Suprapubic skin (tissue), 4 donors: ENCODE measurements around the gene JAML. TPM values are rescaled to one million over a fixed set of nuclear protein-coding genes. Genes with fewer than 3 reads are reported as not detected.

ENCODE experiments used
- DNase-seq, 2 donors: peaks; one replicate each; pipeline ENCODE4 v3.0.0-alpha.2; 2019; ENCODE audit warnings: low spot score in 2 of 2
- H3K27ac ChIP-seq: fragments of 200-600 bp; sonication (generic); one replicate; pipeline ENCODE4 v1.5.1; 2019
- H3K27me3 ChIP-seq: fragments of 200-600 bp; sonication (generic); one replicate; pipeline ENCODE4 v1.5.1; 2019
- H3K36me3 ChIP-seq: fragments of 200-600 bp; sonication (generic); one replicate; pipeline ENCODE4 v1.5.1; 2019
- H3K4me1 ChIP-seq: fragments of 200-600 bp; sonication (generic); one replicate; pipeline ENCODE4 v1.5.1; 2019
- H3K4me3 ChIP-seq: fragments of 200-600 bp; sonication (generic); one replicate; pipeline ENCODE4 v1.5.1; 2019; ENCODE audit warnings: mild to moderate bottlenecking
- H3K9me3 ChIP-seq: fragments of 200-600 bp; sonication (generic); one replicate; pipeline ENCODE4 v1.5.1; 2019
- EP300 ChIP-seq: sonication (generic); formaldehyde crosslinking; IDR thresholded peaks from one replicate; pipeline ENCODE4 v1.6.1; 2017; ENCODE audit warnings: antibody characterized with exemption
- POLR2A ChIP-seq, 2 donors: fragments of 450-650 bp; IDR thresholded peaks; one replicate each; pipeline ENCODE4 v1.6.1; 2017; ENCODE audit warnings: antibody characterized with exemption in 2 of 2, mild to moderate bottlenecking in 2 of 2, moderate library complexity in 2 of 2
- POLR2AphosphoS5 ChIP-seq, 3 donors: sonication (generic); formaldehyde crosslinking; IDR thresholded peaks; one replicate each; pipeline ENCODE4 v1.6.1; 2017; ENCODE audit warnings: antibody characterized with exemption in 3 of 3
- WGBS: methylation state at CpG from one replicate; pipeline ENCODE4 v1.1.5; 2018; 5-methylcytosine and 5-hydroxymethylcytosine counted together
- total RNA-seq, 4 donors: library from RNA; depleted of rRNA; stranded (reverse); fragments of >200 nt; gene quantifications; one replicate each; pipeline ENCODE4 v1.1.0, GENCODE V29; 2016
- TF ChIP-seq, protein P1 (sequence below), 2 donors: fragments of 200-600 bp in 1 of 2; fragments of 450-650 bp in 1 of 2; sonication (generic) in 1 of 2; IDR thresholded peaks; one replicate each; pipeline ENCODE4 v1.5.1; 2016 to 2019; ENCODE audit warnings: antibody characterized with exemption in 2 of 2, mild to moderate bottlenecking in 1 of 2, moderate library complexity in 1 of 2

JAML gene
- total RNA-seq, 4 donors from 2014 or later = 1.1 to 4.9 (median 2.1) TPM; not detected in 1

DNA sequence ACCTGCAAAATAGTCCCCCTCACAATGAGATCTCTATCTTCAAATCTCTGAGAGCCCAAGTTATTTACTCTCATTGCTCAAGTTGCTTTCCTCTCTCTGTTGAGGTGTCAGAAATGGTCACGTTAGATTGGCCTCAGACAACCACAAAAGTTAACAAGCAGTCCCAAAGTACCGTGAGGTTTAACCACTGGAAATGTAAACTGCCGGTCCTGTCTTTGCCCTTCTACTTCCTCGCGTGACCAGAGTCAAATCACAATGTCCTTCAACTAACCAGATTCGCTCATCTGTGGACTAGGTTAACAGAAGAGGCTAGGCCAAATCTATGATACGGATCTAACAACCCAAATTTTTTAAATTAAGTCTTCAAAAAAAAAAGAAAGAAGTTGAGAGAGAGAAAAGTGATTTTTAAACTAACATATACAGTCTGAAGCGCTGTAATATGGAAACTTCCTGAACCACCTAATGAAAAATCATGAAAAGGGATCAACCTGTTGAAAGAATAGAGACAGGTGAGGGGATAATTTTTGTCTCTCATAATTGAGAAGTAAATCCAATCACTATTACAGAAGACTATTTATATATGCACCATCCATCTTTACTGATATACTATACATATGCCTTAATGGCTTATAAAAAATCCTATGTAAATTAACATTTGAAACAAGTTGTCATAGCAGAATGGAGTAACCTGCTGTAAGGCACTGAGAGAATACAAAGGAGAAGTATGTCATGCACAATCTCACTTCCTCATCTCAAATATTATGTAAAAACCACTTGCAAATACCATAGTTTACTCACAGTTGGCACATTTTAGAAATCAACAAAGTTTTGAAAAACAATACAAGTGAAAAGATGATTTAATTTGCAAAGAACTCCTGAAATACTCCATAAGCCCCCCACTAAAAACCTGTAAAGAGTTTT is 3.3 kb upstream of the JAML start:
- 87% methylated on average over 8 of the region's 8 CpGs for WGBS
- no peak for DNase-seq
- H3K27ac ChIP-seq = peak overlapping the region; percentile 24

GRCh38 chr11:118226781-118227180 is 2.0 kb upstream of the JAML start:
- H3K4me1 ChIP-seq = no peaks in the 10 kb centered on the region
- no peak overlapping the region for H3K4me3 ChIP-seq
- no peaks in the 10 kb centered on the region for H3K36me3 ChIP-seq
- H3K27ac ChIP-seq = no peak overlapping the region
- H3K27me3 ChIP-seq = no peaks in the 10 kb centered on the region
- no peak for TF ChIP-seq EP300
- TF ChIP-seq, protein P1, sequence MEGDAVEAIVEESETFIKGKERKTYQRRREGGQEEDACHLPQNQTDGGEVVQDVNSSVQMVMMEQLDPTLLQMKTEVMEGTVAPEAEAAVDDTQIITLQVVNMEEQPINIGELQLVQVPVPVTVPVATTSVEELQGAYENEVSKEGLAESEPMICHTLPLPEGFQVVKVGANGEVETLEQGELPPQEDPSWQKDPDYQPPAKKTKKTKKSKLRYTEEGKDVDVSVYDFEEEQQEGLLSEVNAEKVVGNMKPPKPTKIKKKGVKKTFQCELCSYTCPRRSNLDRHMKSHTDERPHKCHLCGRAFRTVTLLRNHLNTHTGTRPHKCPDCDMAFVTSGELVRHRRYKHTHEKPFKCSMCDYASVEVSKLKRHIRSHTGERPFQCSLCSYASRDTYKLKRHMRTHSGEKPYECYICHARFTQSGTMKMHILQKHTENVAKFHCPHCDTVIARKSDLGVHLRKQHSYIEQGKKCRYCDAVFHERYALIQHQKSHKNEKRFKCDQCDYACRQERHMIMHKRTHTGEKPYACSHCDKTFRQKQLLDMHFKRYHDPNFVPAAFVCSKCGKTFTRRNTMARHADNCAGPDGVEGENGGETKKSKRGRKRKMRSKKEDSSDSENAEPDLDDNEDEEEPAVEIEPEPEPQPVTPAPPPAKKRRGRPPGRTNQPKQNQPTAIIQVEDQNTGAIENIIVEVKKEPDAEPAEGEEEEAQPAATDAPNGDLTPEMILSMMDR (IDR thresholded peaks at IDR 0.05) = no peak
- no peak for TF ChIP-seq POLR2AphosphoS5 (IDR thresholded peaks at IDR 0.05)
- no peak for TF ChIP-seq POLR2A (IDR thresholded peaks at IDR 0.05)
- no peak for DNase-seq
- no peaks in the 10 kb centered on the region for H3K9me3 ChIP-seq
- 82% methylated on average over 2 of the region's 2 CpGs for WGBS

More for the DNA sequence above, 3.3 kb upstream of the JAML start:
- H3K9me3 ChIP-seq = no peaks in the 10 kb centered on the region
- H3K4me3 ChIP-seq = no peak overlapping the region
- peaks cover 2% of the 10 kb centered on the region for H3K27me3 ChIP-seq
- H3K36me3 ChIP-seq = peaks cover 7% of the 10 kb centered on the region
- H3K4me1 ChIP-seq = no peaks in the 10 kb centered on the region
- TF ChIP-seq, protein P1 (IDR thresholded peaks at IDR 0.05) = no peak
- TF ChIP-seq POLR2A (IDR thresholded peaks at IDR 0.05) (no peak), POLR2AphosphoS5 (IDR thresholded peaks at IDR 0.05) (no peak), EP300 (no peak)

DNA sequence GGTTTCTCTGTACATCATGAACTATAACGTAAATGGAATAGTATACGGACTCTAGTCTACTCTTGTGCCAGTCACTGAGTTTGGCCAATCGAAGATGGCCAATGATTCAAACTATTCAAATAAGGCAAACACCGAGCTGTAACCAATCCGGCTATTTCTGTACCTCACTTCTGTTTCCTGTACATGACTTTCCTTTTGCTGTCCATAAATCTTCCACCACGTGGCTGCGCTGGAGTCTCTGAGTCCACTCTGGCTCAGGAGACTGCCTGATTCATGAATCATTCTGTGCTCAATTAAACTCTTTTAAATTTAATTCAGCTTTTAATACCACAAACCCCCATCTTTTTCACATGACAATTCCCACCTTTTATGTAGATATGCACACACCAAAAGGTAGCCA is 1.5 kb upstream of the JAML start:
- 57% methylated on average over 7 of the region's 7 CpGs for WGBS
- Histone ChIP-seq H3K27ac (no peak overlapping the region), H3K36me3 (no peaks in the 10 kb centered on the region), H3K4me3 (no peak overlapping the region), H3K27me3 (peaks cover 4% of the 10 kb centered on the region), H3K4me1 (no peaks in the 10 kb centered on the region), H3K9me3 (no peaks in the 10 kb centered on the region)
- no peak for DNase-seq
- no peak for TF ChIP-seq POLR2AphosphoS5 (IDR thresholded peaks at IDR 0.05)
- no peak for TF ChIP-seq POLR2A (IDR thresholded peaks at IDR 0.05)
- no peak for TF ChIP-seq EP300
- TF ChIP-seq, protein P1 (IDR thresholded peaks at IDR 0.05) = no peak

DNA sequence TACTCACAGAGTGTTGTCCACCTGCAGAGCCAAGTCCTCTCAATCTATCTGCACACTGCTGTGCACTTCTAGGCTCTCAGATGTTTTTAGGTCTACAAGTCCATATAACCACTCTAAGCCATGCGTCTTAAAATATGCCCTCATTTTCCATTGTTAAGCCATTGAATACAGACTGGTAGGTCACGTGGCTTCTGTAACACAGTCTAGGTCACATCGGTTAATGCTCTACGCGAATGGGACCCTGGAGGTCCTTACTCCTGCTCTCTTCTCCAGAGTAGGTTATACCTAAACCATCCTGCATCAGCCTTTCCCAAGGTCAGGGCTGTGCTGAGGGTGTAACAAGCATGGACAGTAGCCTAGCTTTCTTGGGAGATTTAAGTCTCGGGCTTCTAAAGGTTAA is 819 bp downstream of the JAML start:
- Histone ChIP-seq H3K4me1 (no peaks in the 10 kb centered on the region), H3K9me3 (no peaks in the 10 kb centered on the region), H3K36me3 (no peaks in the 10 kb centered on the region), H3K4me3 (peak overlapping the region; percentile 8), H3K27ac (no peak overlapping the region), H3K27me3 (peaks cover 7% of the 10 kb centered on the region)
- 87% methylated on average over 6 of the region's 6 CpGs for WGBS
- no peak for DNase-seq
- TF ChIP-seq POLR2AphosphoS5 (IDR thresholded peaks at IDR 0.05) (no peak), POLR2A (IDR thresholded peaks at IDR 0.05) (no peak), EP300 (no peak)
- TF ChIP-seq, protein P1 (IDR thresholded peaks at IDR 0.05) = no peak

- no peak for TF ChIP-seq POLR2AphosphoS5 (IDR thresholded peaks at IDR 0.05)
- TF ChIP-seq, protein P1 (IDR thresholded peaks at IDR 0.05) = no peak
- TF ChIP-seq EP300 = no peak
- TF ChIP-seq POLR2A (IDR thresholded peaks at IDR 0.05) = no peak
- H3K27ac ChIP-seq = no peak overlapping the region
- no peak for DNase-seq
- no peaks in the 10 kb centered on the region for H3K4me1 ChIP-seq
- H3K4me3 ChIP-seq = peak overlapping the region; percentile 8
- no peaks in the 10 kb centered on the region for H3K9me3 ChIP-seq
- 83% methylated on average over 2 of the region's 2 CpGs for WGBS
- no peaks in the 10 kb centered on the region for H3K36me3 ChIP-seq
- H3K27me3 ChIP-seq = peaks cover 7% of the 10 kb centered on the region
Measured at GRCh38 chr11:118223570-118223969, 1.2 kb downstream of the JAML start.
